Measurements from ENCODE around the gene SCFD1. TPM values are rescaled to one million over a fixed set of nuclear protein-coding genes. Genes with fewer than 3 reads are reported as not detected.
A peak's percentile ranks its signal among the peaks of the same experiment; 100 is the strongest.

SCFD1 gene
- total and polyA plus RNA-seq, 7 donors, result 26.9 to 49.8 (median 34.1) TPM

- Histone ChIP-seq H3K4me3 (no peak overlapping the region), H3K36me3 (ENCODE audit: insufficient read depth in 1 of 2, low read depth in 1 of 2) (peaks cover 0 to 26% of the 10 kb centered on the region in 2 donors), H3K9me3 (no peaks in the 10 kb centered on the region), H3K27ac (no peak overlapping the region), H3K27me3 (ENCODE audit: insufficient read depth in 3 of 3, low read length in 2 of 3) (no peaks in the 10 kb centered on the region), H3K4me1 (peaks cover 22% of the 10 kb centered on the region)
- ATAC-seq (peak in 3 of 4 donors; percentile 51 to 58 (median 53)), DNase-seq (peak in 1 of 2 donors; percentile 62)
- intact Hi-C loops (cut with DNase I), result loop anchor here (2.0 to 5.0 kb wide), 2 partner anchors 236 to 239 kb away; no protein-coding TSS in a partner anchor
- 45 to 52% (median 47%) methylated on average over 6 of the region's 6 CpGs for WGBS, 3 donors
- peak; percentile 54 for TF ChIP-seq CTCF (IDR thresholded peaks at IDR 0.05)
Measured at GRCh38 chr14:30610787-30611343, 11.3 kb upstream of the SCFD1 start.

DNA sequence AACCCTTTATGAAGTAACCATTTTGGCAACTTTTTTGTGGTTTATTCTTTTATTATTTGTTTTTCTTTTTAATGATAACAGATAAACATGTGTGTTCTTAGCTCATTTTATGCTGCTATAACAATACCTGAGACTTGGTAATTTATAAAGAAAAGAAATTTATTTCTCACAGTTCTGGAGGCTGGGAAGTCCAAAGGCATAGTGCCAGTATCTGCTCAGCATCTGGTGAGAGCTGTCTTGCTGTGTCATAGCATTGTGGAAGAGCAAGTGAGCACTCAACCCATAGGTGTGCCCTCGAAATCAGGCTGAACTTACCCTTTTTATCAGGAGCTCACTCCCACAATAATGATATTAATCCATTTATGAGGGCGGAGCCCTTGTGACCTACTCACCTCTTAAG, 8.0 kb upstream of the SCFD1 start:
- no peak for TF ChIP-seq CTCF (IDR thresholded peaks at IDR 0.05)
- 93 to 100% (median 98%) methylated on average over 2 of the region's 2 CpGs for WGBS, 3 donors
- Histone ChIP-seq H3K9me3 (no peaks in the 10 kb centered on the region), H3K27me3 (ENCODE audit: insufficient read depth in 3 of 3, low read length in 2 of 3) (no peaks in the 10 kb centered on the region), H3K4me1 (peaks cover 7% of the 10 kb centered on the region), H3K27ac (no peak overlapping the region), H3K36me3 (ENCODE audit: insufficient read depth in 1 of 2, low read depth in 1 of 2) (peaks cover 0 to 32% of the 10 kb centered on the region in 2 donors), H3K4me3 (no peak overlapping the region)
- intact Hi-C loops (cut with DNase I), result loop anchor here in 1 of 2 donors (5.0 kb wide), 1 partner anchor 242 kb away; no protein-coding TSS in a partner anchor
- no peak for DNase-seq
- ATAC-seq, result no peak

- ATAC-seq, result no peak
- peaks cover 0 to 18% of the 10 kb centered on the region in 2 donors for H3K36me3 ChIP-seq (ENCODE audit: insufficient read depth in 1 of 2, low read depth in 1 of 2)
- no peak overlapping the region for H3K27ac ChIP-seq
- H3K4me3 ChIP-seq, result no peak overlapping the region
- no peaks in the 10 kb centered on the region for H3K27me3 ChIP-seq (ENCODE audit: insufficient read depth in 3 of 3, low read length in 2 of 3)
- no peak for DNase-seq
- H3K4me1 ChIP-seq, result peaks cover 15% of the 10 kb centered on the region
- 89 to 93% (median 92%) methylated on average over 1 of the region's 1 CpG for WGBS, 3 donors
- no peaks in the 10 kb centered on the region for H3K9me3 ChIP-seq
- TF ChIP-seq CTCF (IDR thresholded peaks at IDR 0.05), result no peak
- intact Hi-C loops (cut with DNase I), result no loop called here
Measured at GRCh38 chr14:30620178-30620577, 1.9 kb upstream of the SCFD1 start.

DNA sequence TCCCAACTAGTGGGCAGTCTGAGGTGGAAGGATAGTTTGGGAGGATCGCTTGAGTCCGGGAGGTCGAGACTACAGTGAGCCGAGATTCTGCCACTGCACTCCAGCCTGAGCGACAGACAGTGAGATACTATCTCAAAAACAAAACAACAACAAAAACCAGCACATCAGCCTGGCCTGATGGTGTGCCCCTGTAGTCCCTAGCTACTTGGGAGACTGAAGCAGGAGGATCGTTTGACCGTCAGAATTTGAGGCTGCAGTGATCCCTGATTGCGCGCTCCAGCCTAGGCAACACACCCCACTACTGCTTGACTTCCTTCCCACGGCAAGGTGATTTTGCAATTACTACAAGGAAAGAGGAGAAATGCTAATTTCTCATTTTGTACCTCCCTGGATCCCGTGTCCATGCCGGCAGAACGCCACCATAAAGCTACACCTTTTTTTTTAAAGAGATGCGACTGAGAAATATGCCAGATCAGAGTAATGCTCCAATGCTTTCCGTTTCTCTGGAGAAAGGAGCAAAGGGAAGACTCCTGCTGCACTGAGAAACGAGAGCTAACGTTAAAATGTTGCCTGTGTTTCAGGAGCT, 672 bp upstream of the SCFD1 start:
- H3K9me3 ChIP-seq, result no peaks in the 10 kb centered on the region
- DNase-seq, result peak in 1 of 2 donors; percentile 35
- no peak for TF ChIP-seq CTCF (IDR thresholded peaks at IDR 0.05)
- peak; percentile 28 to 65 (median 42) for ATAC-seq
- peak overlapping the region; percentile 94 for H3K27ac ChIP-seq
- H3K4me3 ChIP-seq, result peak overlapping the region; percentile 95
- peaks cover 26% of the 10 kb centered on the region for H3K4me1 ChIP-seq
- WGBS, 3 donors, result 6 to 8% (median 6%) methylated on average over 17 of the region's 17 CpGs
- H3K27me3 ChIP-seq (ENCODE audit: insufficient read depth in 3 of 3, low read length in 2 of 3), result no peaks in the 10 kb centered on the region
- intact Hi-C loops (cut with DNase I), result no loop called here
- H3K36me3 ChIP-seq (ENCODE audit: insufficient read depth in 1 of 2, low read depth in 1 of 2), result peaks cover 2 to 6% of the 10 kb centered on the region in 2 donors

Measured in psoas muscle (tissue), 8 donors.